ENCODE results near the gene FST. TPM values are rescaled to one million over a fixed set of nuclear protein-coding genes. Genes with fewer than 3 reads are reported as not detected.

Gene FST
- total RNA-seq, 4 donors from 2014 or later = 0.93 to 10.1 (median 4.5) TPM

DNA sequence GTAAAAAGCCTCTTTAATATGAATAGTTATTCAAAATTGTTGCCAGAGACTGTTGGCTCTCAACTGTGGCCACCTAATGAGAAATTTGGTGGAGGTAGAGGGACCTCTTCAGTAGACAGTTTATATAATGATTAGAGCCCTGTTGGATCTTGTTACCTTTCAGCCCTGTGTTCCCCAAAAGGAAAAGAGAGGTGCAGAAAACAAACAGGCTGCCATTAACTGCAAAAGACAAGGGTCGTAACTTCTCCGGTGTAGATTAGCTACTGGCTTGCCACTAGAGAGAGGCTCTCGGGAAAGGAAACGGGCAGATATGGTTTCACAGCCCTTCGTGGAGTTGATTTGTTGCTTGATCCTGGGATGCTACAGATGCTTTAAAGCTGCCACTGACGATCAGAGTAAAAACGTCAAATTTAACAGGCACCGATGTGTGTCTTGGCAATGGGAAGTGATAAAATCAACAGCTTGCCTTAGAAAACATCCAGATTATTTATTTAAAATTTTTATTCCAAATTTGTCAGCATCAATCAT is 7.8 kb downstream of the FST start:
- no peaks in the 10 kb centered on the region for H3K36me3 ChIP-seq
- no peak overlapping the region for H3K4me3 ChIP-seq
- 56 to 64% methylated on average over 8 of the region's 8 CpGs for WGBS, 2 donors (ENCODE audit: low coverage in 1 of 2)
- ATAC-seq = no peak
- H3K4me1 ChIP-seq = peaks cover 0 to 3% (median 0%) of the 10 kb centered on the region in 3 donors
- no peaks in the 10 kb centered on the region for H3K9me3 ChIP-seq
- TF ChIP-seq POLR2A (IDR thresholded peaks at IDR 0.05) (no peak), EP300 (IDR thresholded peaks at IDR 0.05) (no peak), POLR2AphosphoS5 (IDR thresholded peaks at IDR 0.05) (no peak)
- TF ChIP-seq, protein P1, sequence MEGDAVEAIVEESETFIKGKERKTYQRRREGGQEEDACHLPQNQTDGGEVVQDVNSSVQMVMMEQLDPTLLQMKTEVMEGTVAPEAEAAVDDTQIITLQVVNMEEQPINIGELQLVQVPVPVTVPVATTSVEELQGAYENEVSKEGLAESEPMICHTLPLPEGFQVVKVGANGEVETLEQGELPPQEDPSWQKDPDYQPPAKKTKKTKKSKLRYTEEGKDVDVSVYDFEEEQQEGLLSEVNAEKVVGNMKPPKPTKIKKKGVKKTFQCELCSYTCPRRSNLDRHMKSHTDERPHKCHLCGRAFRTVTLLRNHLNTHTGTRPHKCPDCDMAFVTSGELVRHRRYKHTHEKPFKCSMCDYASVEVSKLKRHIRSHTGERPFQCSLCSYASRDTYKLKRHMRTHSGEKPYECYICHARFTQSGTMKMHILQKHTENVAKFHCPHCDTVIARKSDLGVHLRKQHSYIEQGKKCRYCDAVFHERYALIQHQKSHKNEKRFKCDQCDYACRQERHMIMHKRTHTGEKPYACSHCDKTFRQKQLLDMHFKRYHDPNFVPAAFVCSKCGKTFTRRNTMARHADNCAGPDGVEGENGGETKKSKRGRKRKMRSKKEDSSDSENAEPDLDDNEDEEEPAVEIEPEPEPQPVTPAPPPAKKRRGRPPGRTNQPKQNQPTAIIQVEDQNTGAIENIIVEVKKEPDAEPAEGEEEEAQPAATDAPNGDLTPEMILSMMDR (IDR thresholded peaks at IDR 0.05) = no peak
- peaks cover 7% of the 10 kb centered on the region for H3K27me3 ChIP-seq
- H3K27ac ChIP-seq = no peak overlapping the region

DNA sequence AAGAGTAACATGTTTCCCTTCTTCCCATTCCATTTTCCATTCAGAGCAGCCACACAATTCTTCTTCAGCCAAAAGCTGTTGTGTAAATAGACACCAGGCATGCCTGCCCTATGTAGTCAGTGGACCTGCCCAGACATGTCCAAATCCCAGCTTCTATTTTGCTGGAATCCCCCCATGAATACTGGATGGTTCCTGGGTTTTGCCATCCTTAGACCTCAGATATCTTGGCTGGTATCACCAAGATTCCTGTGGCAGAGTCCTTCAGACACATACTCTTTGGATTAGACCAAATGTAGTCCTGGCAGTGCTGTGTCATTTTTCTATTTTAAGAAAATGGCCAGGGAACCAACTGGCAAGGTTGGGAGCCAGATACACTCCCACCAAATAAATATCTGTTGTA is 10.3 kb downstream of the FST start:
- Histone ChIP-seq H3K4me3 (no peak overlapping the region), H3K9me3 (no peaks in the 10 kb centered on the region), H3K4me1 (no peaks in the 10 kb centered on the region), H3K36me3 (no peaks in the 10 kb centered on the region), H3K27ac (no peak overlapping the region), H3K27me3 (peaks cover 7% of the 10 kb centered on the region)
- TF ChIP-seq, protein P1 (IDR thresholded peaks at IDR 0.05) = no peak
- no peak for TF ChIP-seq POLR2AphosphoS5 (IDR thresholded peaks at IDR 0.05)
- no peak for TF ChIP-seq POLR2A (IDR thresholded peaks at IDR 0.05)
- TF ChIP-seq EP300 (IDR thresholded peaks at IDR 0.05) = no peak
- no peak for ATAC-seq

DNA sequence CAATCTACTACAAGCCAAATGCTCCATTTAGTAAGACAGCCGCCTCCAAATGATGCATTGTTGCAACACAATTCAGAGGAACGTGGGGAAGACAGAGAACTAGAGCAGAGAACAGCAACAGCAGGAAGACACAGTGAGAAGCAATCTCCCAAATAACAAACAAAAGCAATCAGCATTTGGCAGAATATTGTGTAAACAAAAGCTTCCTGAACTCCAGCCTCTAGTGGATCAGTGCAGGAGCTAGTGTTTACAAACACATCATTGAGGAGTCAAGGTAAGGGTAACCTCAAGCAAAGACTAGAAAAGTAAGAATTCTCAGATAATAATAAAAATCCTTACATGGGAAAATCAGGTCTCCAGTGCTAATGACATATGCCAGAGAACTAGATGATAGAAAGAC is 20.6 kb downstream of the FST start:
- Histone ChIP-seq H3K36me3 (no peaks in the 10 kb centered on the region), H3K4me1 (no peaks in the 10 kb centered on the region), H3K9me3 (no peaks in the 10 kb centered on the region), H3K27me3 (peaks cover 10% of the 10 kb centered on the region), H3K4me3 (no peak overlapping the region), H3K27ac (no peak overlapping the region)
- TF ChIP-seq, protein P1 (IDR thresholded peaks at IDR 0.05) = no peak
- TF ChIP-seq EP300 (IDR thresholded peaks at IDR 0.05) (no peak), POLR2A (IDR thresholded peaks at IDR 0.05) (no peak), POLR2AphosphoS5 (IDR thresholded peaks at IDR 0.05) (no peak)
- no peak for ATAC-seq
- WGBS, 2 donors (ENCODE audit: low coverage in 1 of 2) = 10 to 13% methylated on average over 2 of the region's 2 CpGs

DNA sequence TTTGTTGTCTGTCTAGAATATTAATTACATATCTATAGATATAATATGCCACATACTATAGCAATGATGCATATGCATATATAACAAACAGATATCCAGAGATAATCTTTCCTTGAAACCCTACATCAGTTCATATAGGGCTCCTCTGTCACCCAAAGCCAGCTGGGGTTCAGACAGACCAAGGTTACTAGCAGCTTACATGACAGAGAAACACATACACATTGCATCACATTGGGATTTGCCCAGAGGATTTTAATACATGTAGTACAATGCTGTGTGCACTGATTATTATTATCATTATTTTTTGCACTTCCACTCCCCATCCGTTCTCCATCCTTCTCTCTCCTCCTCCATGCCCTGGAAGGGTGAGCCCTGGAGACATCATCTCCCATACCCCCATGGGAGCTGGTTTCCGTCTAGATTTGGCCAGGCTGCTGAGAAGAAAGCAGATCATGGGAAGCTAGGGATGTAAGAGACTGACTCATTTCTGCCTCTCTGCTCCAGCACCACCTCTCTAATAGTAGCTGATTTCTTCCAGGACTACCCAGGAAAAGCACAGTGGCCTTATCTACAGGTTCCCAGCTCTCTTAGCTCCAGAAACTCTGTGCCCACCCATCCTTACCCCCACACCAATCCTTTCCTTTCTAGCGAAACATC is 23.3 kb downstream of the FST start:
- 44 to 53% methylated on average over 2 to 3 of the region's 3 CpGs for WGBS, 2 donors (ENCODE audit: low coverage in 1 of 2)
- ATAC-seq = no peak
- H3K27me3 ChIP-seq = peaks cover 10% of the 10 kb centered on the region

More for the DNA sequence above, 23.3 kb downstream of the FST start:
- Histone ChIP-seq H3K4me1 (no peaks in the 10 kb centered on the region), H3K9me3 (no peaks in the 10 kb centered on the region), H3K27ac (no peak overlapping the region), H3K36me3 (no peaks in the 10 kb centered on the region), H3K4me3 (no peak overlapping the region)
- TF ChIP-seq EP300 (IDR thresholded peaks at IDR 0.05) (no peak), POLR2A (IDR thresholded peaks at IDR 0.05) (no peak)
- TF ChIP-seq, protein P1 (IDR thresholded peaks at IDR 0.05) = no peak
